GM18498 (cell line): Measurements from ENCODE around the gene PRMT7.

ENCODE experiments used
- ATAC-seq: cut with Tn5 transposase; IDR thresholded peaks from one replicate; pipeline ENCODE4 v1.9.1; 2021; ENCODE audit warnings: mild to moderate bottlenecking, moderate library complexity; ENCODE audit not compliant: unreplicated experiment

PRMT7 gene

DNA sequence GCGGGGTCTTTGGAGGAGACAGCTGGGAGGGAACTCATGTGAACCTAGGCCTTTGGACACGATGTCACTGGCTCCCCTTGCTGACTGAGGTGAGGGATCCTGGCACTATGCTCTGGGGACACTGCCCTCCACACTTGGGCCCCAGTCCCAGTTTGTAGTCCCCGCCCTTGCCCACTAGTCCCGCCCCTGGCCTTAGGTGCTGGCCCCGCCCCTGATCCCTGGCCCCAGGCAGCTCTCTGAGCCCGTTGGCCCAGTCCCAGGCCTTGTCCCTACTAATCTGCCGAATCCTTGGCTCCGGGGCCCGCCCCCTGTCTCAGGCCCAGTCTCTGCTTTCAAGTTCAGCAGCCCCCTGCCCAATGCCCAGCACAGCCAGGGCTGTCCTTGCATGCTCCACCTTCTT lies 76.5 kb downstream of the PRMT7 start:
- ATAC-seq, result no peak

- no peak for ATAC-seq
Measured at GRCh38 chr16:68388124-68388523, 77.3 kb downstream of the PRMT7 start.

GRCh38 chr16:68389006-68389405 lies 78.2 kb downstream of the PRMT7 start:
- ATAC-seq, result no peak

DNA sequence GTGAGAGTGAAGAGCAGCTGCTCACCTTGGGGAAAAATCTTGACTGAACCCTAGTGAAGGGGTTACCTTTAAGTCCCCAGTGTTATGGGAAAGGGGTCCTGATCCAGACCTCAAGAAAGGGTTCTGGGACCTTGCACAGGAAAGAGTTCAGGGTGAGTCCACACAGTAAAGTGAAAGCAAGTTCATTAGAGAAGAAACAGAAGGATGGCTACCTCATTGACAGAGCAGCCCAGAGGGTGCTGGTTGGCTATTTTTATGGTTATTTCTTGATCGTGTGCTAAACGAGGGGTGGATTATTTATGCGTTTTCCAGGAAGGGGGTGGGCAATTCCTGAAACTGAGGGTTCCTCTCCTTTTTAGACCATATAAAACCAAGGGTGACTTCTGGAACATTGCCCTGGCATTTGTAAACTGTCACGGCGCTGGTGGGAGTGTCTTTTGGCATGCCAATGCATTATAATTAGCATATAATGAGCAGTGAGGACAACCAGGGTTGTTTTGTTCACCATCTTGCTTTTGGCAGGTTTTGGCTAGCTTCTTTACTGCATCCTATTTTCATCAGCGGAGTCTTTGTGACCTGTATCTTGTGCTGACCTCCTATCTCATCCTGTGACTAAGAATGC lies 79.0 kb downstream of the PRMT7 start:
- no peak for ATAC-seq

GRCh38 chr16:68393333-68393732 lies 82.5 kb downstream of the PRMT7 start:
- ATAC-seq, result no peak

DNA sequence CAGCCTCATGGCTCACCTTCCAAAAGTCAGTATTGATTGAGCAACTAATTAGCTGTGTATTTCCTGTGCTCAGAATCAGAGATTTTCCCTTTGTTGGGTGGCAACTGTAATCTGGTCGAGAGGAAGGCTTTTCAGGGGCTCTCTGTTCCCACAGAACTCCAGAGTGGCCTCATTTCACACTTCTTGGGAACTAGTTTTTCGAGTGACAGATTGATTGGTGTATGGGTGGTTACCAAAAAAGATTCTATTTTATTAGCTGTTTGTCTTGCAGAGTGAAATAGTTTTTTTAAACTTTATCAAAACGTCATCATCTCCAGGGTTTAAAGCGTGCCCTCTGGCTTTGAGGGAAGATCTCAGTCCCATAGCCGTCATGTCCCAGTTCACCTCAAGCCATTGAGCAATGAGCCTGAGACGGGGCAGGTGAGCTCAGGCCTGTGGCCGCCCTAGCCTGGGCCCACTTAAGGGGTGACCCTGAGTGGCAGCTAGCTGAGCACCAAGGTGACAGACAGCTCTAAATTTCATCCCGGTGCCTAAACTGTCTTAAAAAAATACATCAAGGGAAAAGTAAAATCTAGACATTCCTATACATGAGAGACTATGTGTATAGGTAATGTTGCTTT lies 84.5 kb downstream of the PRMT7 start:
- ATAC-seq, result no peak

- ATAC-seq, result no peak
Measured at GRCh38 chr16:68395815-68396214, 85.0 kb downstream of the PRMT7 start.

DNA sequence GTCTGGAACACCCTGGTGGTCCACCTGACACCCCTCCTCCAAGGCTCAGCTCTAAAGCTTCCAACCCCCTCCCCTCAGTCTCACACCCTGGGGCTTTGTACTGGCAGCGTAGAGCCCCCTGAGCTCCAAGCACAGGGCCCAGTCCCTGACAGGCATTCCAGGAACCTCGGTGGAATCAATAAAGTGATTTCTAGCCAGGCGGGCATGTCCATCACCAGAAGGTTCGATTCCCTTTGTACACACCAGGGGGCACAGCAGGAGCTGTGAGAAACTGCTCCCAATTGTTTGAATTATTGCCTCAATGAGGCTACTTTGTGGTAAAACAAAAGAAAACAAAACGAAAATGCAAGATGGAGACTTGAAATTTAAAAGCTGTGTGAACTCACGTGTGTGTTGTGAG lies 85.7 kb downstream of the PRMT7 start:
- ATAC-seq, result no peak

GRCh38 chr16:68397710-68398201 lies 86.9 kb downstream of the PRMT7 start:
- no peak for ATAC-seq

DNA sequence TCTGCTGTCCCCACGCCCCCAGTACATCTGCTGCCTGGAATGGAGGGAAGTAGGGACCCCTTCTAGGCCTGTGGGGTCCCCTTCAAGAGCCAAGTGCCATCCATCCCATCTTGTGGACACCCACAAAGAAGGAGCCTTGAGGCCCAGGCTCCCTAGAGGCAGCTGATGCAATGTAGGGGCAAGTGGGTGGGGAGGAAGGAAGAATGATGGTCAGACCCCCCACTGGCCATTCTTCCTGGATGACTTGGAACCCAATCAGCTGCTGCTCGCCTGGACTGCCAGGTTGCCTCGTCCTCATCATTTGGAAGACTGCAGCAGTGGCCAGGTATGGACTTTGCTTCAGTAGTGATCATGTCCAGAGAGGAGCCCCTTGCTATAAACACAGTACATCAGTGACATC lies 88.6 kb downstream of the PRMT7 start:
- no peak for ATAC-seq

GRCh38 chr16:68400083-68400923 lies 89.5 kb downstream of the PRMT7 start:
- ATAC-seq, result no peak

DNA sequence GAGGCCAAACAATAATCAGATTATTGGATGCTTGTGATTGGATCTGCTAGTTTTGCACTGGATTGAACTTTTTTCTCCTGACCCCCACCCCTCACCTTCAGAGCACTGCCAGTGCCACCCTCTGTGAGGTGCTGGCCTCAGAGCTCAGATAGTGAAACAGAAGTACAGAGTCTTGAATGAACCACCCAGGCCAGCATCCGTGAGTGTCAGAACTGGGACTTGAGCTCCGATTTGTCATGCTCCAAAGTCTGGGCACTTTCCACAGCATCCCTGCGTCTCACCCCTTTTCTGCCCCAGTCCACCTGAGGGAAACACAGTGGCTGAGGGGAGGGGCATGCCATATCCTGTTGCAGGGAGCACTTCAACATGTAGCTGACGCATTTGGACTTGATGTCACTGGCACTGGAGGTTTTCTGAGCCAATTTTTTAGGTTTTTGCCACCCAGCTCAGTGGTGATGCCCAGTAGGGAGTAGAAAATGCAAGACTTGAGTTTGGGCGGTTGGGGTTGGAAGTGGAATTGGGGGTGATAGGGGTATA lies 90.2 kb downstream of the PRMT7 start:
- ATAC-seq, result no peak

DNA sequence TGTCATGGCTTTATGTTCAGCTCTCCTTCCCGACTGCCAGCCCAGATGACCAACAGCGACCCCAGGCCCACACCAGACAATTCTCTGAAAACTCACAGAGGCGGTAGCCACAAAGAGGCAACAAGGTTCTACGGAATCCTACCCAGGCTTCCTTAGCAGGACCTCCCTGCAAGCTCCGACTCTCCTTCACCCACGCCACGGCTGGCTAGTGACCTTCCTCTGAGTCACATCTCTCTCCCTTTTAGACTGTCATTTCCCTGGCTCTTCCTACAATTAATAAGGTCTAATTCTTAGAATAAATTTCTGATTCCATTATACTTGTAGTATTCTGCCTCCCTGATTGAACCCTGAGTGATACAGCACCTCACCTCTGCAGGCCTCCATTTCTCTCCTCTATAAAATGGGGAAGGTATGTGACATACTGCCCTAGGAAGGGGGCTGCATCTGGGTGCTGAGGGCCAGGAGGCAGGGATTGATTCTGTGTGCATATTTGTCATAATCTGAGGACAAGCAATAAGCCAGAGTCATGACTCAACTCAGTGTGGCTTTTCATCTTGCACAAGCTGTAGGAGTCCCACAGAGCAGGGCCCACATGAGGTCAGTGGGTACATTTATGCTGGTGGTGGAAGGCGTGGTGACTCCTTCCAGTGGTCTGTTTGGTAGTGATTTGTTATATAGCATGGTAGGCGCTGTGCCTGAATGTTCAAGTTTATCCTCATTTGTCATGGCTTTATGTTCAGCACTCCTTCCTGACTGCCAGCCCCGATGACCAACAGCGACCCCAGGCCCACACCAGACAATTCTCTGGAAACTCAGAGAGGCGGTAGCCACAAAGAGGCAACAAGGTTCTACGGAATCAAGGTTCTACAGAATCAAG lies 91.3 kb downstream of the PRMT7 start:
- no peak for ATAC-seq

DNA sequence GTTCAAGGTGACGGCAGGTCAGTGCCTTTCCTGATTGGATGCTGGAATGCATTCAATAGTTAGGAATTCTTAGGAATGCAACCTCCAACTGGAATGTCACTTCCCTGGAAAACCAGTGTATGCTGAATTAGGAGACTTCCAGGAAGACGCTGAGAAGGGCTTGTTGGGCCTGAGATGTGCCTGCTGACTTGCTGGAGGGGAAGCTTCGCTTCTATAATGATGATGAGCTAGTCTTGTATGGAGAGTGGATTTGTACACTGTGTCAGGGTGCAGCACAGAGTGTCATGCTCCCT lies 91.9 kb downstream of the PRMT7 start:
- no peak for ATAC-seq

DNA sequence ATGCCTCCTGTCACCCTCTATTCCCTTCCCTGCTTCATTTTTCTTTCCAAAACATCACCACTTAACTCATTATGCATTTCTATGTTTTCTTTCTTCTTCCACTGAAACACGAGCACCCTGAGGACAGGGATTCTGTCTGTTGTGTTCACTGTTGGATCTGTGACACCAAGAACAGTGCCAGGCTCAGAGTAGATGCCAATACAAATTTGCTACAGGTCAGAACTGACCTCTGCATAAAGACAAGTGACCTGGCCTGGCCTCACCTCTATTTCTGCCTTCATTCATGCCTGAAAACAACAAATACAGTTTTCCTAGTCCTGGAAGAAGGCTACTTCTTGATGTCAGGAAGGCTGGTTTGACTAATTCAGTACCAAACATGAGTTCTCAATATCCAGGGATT lies 92.4 kb downstream of the PRMT7 start:
- ATAC-seq, result no peak

- no peak for ATAC-seq
Measured at GRCh38 chr16:68403704-68404103, 92.9 kb downstream of the PRMT7 start.

DNA sequence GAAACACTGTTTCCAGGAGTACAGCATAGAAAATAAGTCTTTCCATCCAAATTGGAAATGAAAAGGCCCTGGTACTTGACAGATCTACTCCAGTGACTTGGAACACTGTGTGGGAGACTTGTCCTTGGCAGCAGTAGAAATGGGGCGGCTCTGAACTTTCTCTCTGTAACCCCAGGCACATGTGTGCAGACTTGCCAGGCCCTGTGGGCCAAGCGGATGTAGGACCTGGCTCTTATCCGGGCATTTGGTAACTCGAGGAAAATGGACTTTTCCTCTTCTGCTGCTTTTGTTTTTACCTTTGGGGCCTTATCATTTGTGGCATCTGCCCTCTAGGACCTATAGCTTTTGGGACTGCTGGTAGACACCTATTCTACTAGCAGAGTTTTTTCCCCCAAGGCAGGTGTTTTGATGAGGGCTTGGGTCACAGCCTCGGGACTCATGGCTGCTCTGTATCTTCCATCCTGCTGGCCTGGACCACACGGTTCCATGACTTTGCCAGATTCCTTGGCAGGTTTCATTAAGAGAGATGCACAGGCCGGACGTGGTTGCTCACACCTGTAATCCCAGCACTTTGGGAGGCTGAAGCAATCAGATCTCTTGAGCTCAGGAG lies 94.0 kb downstream of the PRMT7 start:
- ATAC-seq, result no peak

DNA sequence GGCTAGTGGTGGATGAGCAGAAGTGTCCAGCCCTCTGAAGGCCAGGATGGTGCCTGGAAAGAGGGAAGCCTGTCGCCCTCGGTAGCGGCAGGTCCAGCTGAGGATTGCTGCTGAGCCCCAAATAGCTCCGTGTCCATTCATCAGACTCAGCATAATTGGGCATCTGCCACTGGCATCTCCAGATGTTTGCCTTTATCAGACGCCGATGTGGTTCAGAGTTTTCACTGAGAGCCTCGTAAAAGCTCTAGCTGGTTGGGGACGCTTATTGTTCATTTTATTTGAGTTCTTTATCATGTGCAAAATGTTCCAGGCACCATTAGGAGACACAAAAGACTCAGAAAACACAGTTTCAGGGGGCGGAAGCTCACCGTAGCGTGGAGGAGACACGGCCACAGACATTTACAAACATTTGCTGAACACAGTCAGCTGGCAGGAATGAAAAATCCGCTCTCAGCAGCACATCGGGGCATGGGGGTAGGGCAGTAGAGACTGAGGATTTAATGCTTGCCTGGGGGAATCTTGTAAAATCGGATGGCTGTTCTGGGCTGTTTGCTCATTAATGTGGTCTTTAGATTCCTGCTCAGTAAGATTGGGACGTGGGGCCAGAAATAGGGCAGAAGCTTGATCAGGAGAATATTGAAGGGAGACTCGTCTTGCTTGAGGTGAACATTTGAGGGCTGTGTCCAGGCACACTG lies 95.8 kb downstream of the PRMT7 start:
- no peak for ATAC-seq
